22Rv1 (cell line): ENCODE measurements around the gene SETD1A.

ENCODE experiments used
- H3K27ac ChIP-seq: fragments of 450-650 bp; 2 replicates; pipeline ENCODE4 v1.5.1; 2017
- ZFX ChIP-seq: fragments of 450-650 bp; IDR thresholded peaks from 2 replicates; pipeline ENCODE4 v1.6.1; 2017; ENCODE audit warnings: antibody characterized with exemption, borderline replicate concordance
- TF ChIP-seq, protein P1 (sequence below): fragments of 450-650 bp; IDR thresholded peaks from 2 replicates; pipeline ENCODE4 v1.5.1; 2017; ENCODE audit warnings: mild to moderate bottlenecking

The SETD1A gene

DNA sequence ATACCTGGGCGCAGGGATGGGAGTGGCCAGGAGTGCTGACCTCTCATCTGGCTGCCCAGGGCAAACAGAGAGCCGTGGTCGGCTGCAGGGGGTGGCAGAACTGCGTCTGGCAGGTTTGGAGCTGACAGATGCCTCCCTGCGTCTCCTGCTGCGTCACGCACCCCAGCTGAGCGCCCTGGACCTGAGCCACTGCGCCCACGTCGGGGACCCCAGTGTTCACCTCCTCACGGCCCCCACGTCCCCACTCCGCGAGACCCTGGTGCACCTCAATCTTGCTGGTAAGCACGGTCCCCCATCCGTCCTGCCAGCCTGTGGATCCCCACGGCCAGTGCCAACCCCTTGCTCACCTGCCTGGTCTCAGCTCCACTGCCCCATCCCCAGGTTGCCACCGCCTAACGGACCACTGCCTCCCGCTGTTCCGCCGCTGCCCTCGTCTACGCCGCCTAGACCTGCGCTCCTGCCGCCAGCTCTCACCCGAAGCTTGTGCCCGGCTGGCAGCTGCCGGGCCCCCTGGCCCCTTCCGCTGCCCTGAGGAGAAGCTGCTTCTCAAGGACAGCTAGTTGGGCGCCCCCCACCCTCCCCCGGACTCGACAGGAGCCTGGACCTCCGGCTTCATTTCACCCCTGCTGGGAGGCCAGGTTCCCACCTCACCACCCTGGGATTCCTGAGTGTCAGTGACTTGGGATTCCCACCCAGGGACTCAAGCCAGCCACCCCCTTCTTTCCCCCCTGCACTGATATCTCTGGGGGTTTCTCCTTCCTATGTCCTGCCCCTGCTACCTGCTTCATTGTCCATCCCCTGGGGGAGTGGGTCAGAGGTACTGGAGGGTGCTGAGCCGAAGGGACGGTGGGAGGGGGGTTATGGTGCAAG is 10.6 kb upstream of the SETD1A start:
- no peak overlapping the region for H3K27ac ChIP-seq

DNA sequence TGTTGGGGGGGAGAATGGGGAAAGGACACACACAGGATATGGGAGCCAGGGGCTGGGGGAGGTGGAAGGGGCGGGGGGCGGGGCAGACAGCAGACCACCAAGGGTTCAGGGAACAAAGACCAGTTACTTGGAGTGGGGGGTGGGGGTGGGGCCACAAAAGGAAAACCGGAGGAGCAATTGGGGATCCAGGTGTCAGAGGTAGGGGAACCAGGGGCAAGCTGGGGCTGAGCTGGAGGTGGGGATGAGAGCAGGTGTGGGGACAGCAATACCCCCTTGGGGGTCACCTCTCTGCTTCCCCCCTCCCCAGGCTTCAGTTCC is 10.1 kb upstream of the SETD1A start:
- no peak overlapping the region for H3K27ac ChIP-seq
- no peak for TF ChIP-seq ZFX
- TF ChIP-seq, protein P1, sequence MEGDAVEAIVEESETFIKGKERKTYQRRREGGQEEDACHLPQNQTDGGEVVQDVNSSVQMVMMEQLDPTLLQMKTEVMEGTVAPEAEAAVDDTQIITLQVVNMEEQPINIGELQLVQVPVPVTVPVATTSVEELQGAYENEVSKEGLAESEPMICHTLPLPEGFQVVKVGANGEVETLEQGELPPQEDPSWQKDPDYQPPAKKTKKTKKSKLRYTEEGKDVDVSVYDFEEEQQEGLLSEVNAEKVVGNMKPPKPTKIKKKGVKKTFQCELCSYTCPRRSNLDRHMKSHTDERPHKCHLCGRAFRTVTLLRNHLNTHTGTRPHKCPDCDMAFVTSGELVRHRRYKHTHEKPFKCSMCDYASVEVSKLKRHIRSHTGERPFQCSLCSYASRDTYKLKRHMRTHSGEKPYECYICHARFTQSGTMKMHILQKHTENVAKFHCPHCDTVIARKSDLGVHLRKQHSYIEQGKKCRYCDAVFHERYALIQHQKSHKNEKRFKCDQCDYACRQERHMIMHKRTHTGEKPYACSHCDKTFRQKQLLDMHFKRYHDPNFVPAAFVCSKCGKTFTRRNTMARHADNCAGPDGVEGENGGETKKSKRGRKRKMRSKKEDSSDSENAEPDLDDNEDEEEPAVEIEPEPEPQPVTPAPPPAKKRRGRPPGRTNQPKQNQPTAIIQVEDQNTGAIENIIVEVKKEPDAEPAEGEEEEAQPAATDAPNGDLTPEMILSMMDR = no peak

More for the DNA sequence above, 10.6 kb upstream of the SETD1A start:
- TF ChIP-seq ZFX = no peak
- TF ChIP-seq, protein P1 = no peak

DNA sequence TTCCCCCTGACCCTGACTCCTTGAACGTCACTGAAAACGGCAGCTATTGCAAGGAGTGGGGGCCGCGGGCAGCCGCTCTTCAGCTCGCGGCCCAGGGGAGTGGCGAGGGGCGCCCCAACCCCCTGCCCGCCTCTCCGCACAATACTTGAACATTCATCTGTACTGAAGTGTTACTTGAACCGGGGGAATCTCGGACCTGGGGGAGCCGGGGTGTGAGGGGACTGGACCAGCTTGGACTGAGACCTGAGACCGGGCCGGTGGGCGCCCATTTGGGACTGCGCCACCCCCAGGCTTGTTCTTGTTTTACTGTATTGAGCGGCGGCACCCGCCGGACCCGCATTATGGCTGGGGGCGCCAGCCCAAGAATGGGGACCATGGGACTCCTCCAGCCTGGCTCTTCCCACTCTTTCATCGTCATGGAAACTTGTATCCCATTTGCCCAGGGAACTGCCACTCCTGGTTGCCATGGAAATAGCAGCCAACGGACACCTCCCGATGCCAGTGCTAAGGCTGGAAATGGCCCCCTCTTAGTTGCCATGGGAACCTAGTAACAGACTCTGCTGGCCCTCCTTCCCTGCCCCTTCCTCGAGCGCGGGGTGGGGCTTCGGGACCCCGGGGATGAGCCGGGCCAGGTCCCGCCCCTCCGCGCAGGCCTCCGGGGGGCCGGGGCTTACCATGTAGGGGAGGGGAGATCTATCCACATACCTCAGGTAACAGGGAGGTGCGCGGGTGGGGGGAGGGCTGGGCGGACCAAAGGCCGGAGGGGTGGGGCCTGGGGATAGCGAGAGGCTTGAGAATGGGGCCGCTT is 9.5 kb upstream of the SETD1A start:
- TF ChIP-seq, protein P1 = no peak
- no peak for TF ChIP-seq ZFX
- H3K27ac ChIP-seq = peak overlapping the region; percentile 73

DNA sequence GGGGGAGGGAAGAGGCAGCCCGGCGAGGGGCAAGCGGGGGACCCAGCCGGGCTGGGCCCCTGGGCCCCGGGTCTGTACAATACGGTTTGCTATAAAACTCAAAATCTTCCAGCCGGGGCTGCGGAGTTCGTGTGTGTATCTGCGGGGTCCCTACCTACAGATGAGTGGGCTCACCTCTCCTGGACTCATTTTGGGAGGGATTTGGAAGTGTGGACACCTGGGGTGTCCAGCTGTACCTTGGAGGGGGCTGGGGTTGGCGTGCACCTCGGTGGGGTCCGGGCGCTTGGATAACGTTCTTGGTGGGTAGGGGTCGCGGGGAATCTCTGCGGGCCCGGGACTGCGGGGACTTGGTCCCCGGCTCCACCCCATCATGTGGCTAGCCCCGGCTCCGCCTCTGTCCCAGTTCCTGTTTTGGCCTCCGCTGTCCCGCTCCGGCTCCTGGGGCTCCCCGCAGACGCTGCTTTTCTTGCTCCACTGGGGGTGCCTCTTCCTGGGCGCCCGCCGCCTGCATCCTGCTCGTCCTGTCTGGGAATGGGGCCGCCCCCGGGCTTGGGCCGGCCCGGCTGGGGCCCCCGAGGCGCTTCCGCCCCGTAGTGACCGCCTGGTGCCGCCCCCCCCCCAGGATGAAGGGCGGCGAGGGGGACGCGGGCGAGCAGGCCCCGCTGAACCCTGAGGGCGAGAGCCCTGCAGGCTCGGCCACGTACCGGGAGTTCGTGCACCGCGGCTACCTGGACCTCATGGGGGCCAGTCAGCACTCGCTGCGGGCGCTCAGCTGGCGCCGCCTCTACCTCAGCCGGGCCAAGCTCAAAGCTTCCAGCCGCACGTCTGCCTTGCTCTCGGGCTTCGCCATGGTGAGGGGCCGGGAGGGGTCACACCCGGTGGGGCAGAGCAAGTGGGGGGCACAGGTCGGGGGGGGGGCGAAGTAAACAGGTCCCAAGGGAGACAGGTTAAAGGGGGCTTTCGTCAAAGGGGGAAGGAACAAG is 8.6 kb upstream of the SETD1A start, which contains the start of gene ORAI3:
ORAI3 (plus strand) TSS at position 402 of the 983 bp plus-strand sequence; CDS start at position 624, 222 bp downstream.
- TF ChIP-seq, protein P1 = no peak
- peak within 1 kb of the TSS; percentile 73 for H3K27ac ChIP-seq

DNA sequence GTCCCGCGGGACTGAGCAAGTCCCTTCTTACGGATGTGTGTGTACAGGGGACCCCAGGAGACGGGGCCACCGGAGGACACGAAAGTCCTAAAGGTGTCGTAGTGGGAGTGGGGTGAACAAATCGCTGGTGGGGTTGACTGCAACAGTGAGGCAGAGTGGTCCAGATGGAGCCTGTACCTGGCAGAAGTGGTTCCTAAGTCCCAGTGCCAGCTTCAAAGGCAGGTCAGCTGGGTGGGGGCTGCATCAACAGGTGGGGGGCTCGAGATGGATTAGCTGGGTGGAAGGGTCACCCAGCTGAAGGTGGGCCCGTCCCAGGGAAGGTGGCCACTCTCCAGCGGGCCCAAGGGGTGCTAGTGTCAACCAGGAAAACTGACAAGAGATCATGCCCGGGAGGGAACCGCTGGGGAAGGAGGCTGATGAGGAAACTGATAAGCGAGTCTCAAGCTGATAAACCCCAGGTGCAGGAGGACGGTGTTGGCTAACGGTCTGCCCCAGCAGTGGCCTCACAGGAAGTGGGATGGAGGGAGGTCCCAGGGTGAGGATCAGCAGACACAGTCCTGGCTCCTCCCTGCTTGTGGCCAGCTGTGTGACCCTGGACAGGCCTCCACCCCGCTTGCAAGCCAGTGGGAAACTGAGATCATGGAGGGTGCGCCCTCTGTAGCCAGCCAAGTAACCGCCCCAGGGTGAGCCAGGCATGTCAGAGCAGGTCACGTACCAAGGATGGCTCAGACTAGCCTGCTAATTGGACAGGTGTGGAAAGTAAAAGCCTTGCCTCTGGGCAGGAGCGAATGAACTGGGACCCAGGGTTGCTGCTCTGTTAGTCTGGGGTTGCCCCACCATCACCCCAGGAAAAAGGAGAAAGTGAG is 7.7 kb upstream of the SETD1A start:
- peak overlapping the region; percentile 73 for H3K27ac ChIP-seq

More for the DNA sequence above, 7.7 kb upstream of the SETD1A start:
- TF ChIP-seq, protein P1 = no peak
- TF ChIP-seq ZFX = no peak
